ENCODE measurements around the gene MIPOL1. TPM values are rescaled to one million over a fixed set of nuclear protein-coding genes. Genes with fewer than 3 reads are reported as not detected.

The MIPOL1 gene
- total and polyA plus RNA-seq, 2 of the 13 experiments (the other 11 are each of a cell fraction or from before 2014, with no cell fraction given): 8.6 to 34.2 TPM

DNA sequence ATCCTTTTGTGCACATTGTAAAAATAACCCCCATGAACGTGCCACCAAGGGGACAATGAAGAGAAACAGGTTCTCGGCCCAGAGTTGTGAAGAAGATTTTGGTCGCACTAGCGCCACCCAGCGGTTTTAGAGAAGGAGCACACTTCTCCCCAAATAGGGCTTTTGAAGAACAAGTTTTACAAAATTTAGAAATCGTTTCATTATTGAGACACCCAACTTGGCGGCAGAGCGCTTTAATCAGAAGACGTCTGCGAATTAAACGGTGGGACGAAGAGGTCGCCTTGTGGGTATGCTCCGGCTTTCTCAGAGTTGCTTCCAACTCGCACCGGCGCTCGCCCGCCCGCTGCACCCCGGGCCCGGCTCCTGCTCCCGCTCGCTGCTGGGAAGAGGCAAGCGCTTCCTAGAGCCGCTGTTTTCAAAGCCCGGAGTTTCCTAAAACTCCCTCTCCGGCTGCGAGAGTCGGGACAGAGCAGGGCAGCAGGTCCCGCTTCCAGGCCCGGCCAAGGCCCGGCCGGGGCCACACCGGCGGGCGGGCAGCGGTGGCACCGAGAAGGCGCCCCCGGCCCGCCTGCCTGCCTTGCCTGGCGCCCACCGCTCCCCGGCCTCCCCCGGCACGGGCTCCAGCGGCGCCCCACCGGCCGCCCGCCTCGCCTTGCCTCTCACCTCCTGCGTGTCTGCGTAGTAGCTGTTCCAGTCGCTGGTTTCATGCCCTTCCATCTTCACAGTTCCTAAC lies 396.7 kb downstream of the MIPOL1 start (continued):
- TF ChIP-seq, protein P1, sequence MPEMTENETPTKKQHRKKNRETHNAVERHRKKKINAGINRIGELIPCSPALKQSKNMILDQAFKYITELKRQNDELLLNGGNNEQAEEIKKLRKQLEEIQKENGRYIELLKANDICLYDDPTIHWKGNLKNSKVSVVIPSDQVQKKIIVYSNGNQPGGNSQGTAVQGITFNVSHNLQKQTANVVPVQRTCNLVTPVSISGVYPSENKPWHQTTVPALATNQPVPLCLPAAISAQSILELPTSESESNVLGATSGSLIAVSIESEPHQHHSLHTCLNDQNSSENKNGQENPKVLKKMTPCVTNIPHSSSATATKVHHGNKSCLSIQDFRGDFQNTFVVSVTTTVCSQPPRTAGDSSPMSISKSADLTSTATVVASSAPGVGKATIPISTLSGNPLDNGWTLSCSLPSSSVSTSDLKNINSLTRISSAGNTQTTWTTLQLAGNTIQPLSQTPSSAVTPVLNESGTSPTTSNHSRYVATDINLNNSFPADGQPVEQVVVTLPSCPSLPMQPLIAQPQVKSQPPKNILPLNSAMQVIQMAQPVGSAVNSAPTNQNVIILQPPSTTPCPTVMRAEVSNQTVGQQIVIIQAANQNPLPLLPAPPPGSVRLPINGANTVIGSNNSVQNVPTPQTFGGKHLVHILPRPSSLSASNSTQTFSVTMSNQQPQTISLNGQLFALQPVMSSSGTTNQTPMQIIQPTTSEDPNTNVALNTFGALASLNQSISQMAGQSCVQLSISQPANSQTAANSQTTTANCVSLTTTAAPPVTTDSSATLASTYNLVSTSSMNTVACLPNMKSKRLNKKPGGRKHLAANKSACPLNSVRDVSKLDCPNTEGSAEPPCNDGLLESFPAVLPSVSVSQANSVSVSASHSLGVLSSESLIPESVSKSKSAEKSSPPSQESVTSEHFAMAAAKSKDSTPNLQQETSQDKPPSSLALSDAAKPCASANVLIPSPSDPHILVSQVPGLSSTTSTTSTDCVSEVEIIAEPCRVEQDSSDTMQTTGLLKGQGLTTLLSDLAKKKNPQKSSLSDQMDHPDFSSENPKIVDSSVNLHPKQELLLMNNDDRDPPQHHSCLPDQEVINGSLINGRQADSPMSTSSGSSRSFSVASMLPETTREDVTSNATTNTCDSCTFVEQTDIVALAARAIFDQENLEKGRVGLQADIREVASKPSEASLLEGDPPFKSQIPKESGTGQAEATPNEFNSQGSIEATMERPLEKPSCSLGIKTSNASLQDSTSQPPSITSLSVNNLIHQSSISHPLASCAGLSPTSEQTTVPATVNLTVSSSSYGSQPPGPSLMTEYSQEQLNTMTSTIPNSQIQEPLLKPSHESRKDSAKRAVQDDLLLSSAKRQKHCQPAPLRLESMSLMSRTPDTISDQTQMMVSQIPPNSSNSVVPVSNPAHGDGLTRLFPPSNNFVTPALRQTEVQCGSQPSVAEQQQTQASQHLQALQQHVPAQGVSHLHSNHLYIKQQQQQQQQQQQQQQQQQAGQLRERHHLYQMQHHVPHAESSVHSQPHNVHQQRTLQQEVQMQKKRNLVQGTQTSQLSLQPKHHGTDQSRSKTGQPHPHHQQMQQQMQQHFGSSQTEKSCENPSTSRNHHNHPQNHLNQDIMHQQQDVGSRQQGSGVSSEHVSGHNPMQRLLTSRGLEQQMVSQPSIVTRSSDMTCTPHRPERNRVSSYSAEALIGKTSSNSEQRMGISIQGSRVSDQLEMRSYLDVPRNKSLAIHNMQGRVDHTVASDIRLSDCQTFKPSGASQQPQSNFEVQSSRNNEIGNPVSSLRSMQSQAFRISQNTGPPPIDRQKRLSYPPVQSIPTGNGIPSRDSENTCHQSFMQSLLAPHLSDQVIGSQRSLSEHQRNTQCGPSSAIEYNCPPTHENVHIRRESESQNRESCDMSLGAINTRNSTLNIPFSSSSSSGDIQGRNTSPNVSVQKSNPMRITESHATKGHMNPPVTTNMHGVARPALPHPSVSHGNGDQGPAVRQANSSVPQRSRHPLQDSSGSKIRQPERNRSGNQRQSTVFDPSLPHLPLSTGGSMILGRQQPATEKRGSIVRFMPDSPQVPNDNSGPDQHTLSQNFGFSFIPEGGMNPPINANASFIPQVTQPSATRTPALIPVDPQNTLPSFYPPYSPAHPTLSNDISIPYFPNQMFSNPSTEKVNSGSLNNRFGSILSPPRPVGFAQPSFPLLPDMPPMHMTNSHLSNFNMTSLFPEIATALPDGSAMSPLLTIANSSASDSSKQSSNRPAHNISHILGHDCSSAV (CRISPR knock-in tag; IDR thresholded peaks at IDR 0.05; ENCODE audit: borderline replicate concordance): 0 out of 2 replicates have a peak, but pooled peaks have one; percentile 55
- TF ChIP-seq ZSCAN29 (CRISPR knock-in tag; conservative IDR thresholded peaks at IDR 0.05): peak; percentile 36
- no peak for TF ChIP-seq CENPX (CRISPR knock-in tag; IDR thresholded peaks at IDR 0.05)
- TF ChIP-seq SKI (IDR thresholded peaks at IDR 0.05; ENCODE audit: partially characterized antibody): no peak
- TF ChIP-seq ASH2L (IDR thresholded peaks at IDR 0.05; ENCODE audit: insufficient read length, low read depth, low read length): peak; percentile 89
- no peak for TF ChIP-seq HNF4G (IDR thresholded peaks at IDR 0.05; ENCODE audit: borderline replicate concordance, low read depth, low read length)
- no peak for TF ChIP-seq HNF4G (CRISPR knock-in tag; IDR thresholded peaks at IDR 0.05; ENCODE audit: borderline replicate concordance, low read depth)
- TF ChIP-seq NPAS2 (CRISPR knock-in tag; IDR thresholded peaks at IDR 0.05; ENCODE audit: borderline replicate concordance): no peak
- peak; percentile 64; the same call in 1 of the 2 replicates for TF ChIP-seq KDM5B (CRISPR knock-in tag; IDR thresholded peaks at IDR 0.05; ENCODE audit: borderline replicate concordance)
- TF ChIP-seq ZMYM2 (CRISPR knock-in tag; IDR thresholded peaks at IDR 0.05): no peak
- TF ChIP-seq ATAD3A (CRISPR knock-in tag; IDR thresholded peaks at IDR 0.05): no peak
- TF ChIP-seq SMARCC2 (IDR thresholded peaks at IDR 0.05): no peak
- TF ChIP-seq PHF20 (CRISPR knock-in tag; IDR thresholded peaks at IDR 0.05): peak; percentile 28; the same call in 1 of the 2 replicates
- TF ChIP-seq, protein P2, sequence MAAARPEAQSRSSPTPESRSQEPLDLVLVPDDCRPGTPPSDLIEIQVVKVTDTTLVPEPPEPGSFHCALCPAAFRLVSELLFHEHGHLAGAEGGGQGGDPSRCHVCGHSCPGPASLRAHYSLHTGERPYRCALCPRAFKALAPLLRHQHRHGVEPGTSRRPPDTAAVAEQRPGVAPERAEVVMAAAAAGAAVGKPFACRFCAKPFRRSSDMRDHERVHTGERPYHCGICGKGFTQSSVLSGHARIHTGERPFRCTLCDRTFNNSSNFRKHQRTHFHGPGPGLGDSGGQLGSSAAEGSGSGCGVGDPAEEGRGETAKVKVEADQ (CRISPR knock-in tag; IDR thresholded peaks at IDR 0.05; ENCODE audit: borderline replicate concordance): peak; percentile 85
